ENCODE measurements around the gene WIPF1.
A peak's percentile ranks its signal among the peaks of the same experiment; 100 is the strongest.

Gene WIPF1

DNA sequence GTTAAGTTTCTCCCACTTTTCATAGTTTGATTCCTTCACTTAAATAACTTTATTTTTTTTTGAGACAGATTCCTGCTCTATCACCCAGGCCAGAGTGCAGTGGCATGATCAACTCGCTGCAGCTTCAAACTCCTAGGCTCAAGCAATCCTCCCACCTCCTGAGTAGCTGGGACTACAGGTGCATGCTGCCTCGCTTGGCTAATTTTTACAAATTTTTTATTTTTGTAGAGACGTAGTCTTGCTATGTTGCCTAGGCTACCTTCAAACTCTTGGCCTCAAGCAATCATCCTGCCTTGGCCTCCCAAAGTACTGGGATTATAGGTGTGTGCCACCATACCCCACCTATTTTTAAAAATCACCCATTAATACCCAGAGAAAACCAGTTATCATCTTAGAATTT, 14.2 kb upstream of the WIPF1 start:
- H3K4me2 ChIP-seq (ENCODE audit: low read length): peak overlapping the region; percentile 76
- peaks cover 24% of the 10 kb centered on the region for H3K79me2 ChIP-seq (ENCODE audit: control insufficient read depth, low read length)
- H3F3A ChIP-seq (ENCODE audit: control insufficient read depth, insufficient read depth): peaks cover 12% of the 10 kb centered on the region
- no peaks in the 10 kb centered on the region for H4K20me1 ChIP-seq (ENCODE audit: control insufficient read depth, insufficient read depth, low read depth, low read length)
- H3K27me3 ChIP-seq (ENCODE audit: control insufficient read depth, low read length): no peaks in the 10 kb centered on the region
- peaks cover 7% of the 10 kb centered on the region for H3K36me3 ChIP-seq (ENCODE audit: control insufficient read depth, low read length)
- H3K4me3 ChIP-seq (ENCODE audit: low read length): peak overlapping the region; percentile 59
- no peaks in the 10 kb centered on the region for H3K9me2 ChIP-seq (replicated peaks; ENCODE audit: control insufficient read depth, low read length)
- H3K27ac ChIP-seq (ENCODE audit: low read depth, low read length): peak overlapping the region; percentile 76
- TF ChIP-seq CTCF (IDR thresholded peaks at IDR 0.05; ENCODE audit: low read depth, low read length, poor library complexity, severe bottlenecking) (no peak), EZH2phosphoT487 (IDR thresholded peaks at IDR 0.05; ENCODE audit: borderline replicate concordance, low read length) (no peak)
- H3K9me3 ChIP-seq (ENCODE audit: control insufficient read depth, insufficient read depth, low read length): no peaks in the 10 kb centered on the region
- H3K4me1 ChIP-seq (ENCODE audit: control insufficient read depth, low read length): peaks cover 93% of the 10 kb centered on the region

DNA sequence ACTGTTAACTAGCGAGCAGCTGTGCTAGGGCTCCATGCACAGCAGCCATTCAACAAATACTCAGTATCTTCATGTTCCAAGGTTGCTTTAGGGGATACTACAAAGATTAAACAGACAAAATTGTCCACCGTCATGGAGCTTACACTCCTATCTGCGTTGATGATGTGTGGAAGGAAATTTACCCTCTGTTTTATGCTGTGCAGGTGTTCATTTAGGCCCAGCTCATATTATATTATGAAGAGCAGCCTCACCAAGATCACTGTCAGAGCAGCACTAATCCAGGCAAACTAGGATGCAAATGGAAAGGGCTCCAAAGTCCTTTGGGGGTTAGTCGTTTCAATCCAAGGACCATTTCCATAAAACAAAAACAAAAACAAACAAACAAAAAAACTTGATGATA, 13.4 kb upstream of the WIPF1 start:
- Histone ChIP-seq H3K27ac (ENCODE audit: low read depth, low read length) (peak overlapping the region; percentile 76), H3K36me3 (ENCODE audit: control insufficient read depth, low read length) (peaks cover 7% of the 10 kb centered on the region), H3K4me1 (ENCODE audit: control insufficient read depth, low read length) (peaks cover 94% of the 10 kb centered on the region), H3K4me3 (ENCODE audit: low read length) (peak overlapping the region; percentile 59), H3F3A (ENCODE audit: control insufficient read depth, insufficient read depth) (peaks cover 12% of the 10 kb centered on the region), H3K9me3 (ENCODE audit: control insufficient read depth, insufficient read depth, low read length) (no peaks in the 10 kb centered on the region), H3K9me2 (replicated peaks; ENCODE audit: control insufficient read depth, low read length) (no peaks in the 10 kb centered on the region), H4K20me1 (ENCODE audit: control insufficient read depth, insufficient read depth, low read depth, low read length) (no peaks in the 10 kb centered on the region), H3K27me3 (ENCODE audit: control insufficient read depth, low read length) (no peaks in the 10 kb centered on the region), H3K4me2 (ENCODE audit: low read length) (peak overlapping the region; percentile 76), H3K79me2 (ENCODE audit: control insufficient read depth, low read length) (peaks cover 24% of the 10 kb centered on the region)
- TF ChIP-seq CTCF (IDR thresholded peaks at IDR 0.05; ENCODE audit: low read depth, low read length, poor library complexity, severe bottlenecking) (no peak), EZH2phosphoT487 (IDR thresholded peaks at IDR 0.05; ENCODE audit: borderline replicate concordance, low read length) (no peak)

DNA sequence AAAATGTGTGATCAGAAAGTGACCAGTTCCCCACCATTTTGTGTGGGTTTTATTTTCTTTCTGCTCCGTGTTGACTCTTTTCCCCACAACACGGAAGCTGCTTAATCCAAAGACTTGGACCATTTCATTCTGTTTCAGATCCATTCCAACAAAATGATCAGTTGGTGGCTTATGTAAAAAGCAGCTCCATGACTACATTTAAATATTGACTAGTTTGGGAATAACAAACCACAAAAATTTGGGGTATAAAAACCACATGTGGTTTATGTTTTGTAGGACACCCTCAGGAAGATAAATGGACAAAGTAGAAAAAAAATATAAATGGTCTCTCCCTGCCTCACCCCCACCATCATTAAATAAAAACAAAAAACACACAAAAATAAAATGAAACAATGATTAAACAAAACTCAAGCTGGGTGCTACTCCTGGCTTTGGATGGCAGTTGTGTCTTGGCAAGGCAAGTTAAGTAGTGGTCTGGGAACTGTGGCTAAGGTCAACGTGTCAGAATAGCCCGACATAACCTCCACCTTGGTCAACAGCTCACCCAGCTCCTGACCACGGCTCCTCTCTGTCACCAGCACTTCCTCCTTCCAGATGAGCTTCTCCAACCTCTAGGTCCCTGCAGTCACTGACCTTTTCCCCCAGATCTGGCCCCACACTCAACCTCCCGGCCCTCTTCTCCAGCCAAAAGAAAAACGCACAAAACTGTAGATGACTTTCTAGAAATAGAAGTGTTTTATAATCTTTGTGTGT, 12.8 kb upstream of the WIPF1 start:
- no peaks in the 10 kb centered on the region for H3K9me3 ChIP-seq (ENCODE audit: control insufficient read depth, insufficient read depth, low read length)
- no peak for TF ChIP-seq CTCF (IDR thresholded peaks at IDR 0.05; ENCODE audit: low read depth, low read length, poor library complexity, severe bottlenecking)
- no peak for TF ChIP-seq EZH2phosphoT487 (IDR thresholded peaks at IDR 0.05; ENCODE audit: borderline replicate concordance, low read length)
- peak overlapping the region; percentile 76 for H3K27ac ChIP-seq (ENCODE audit: low read depth, low read length)
- peaks cover 7% of the 10 kb centered on the region for H3K36me3 ChIP-seq (ENCODE audit: control insufficient read depth, low read length)
- peaks cover 94% of the 10 kb centered on the region for H3K4me1 ChIP-seq (ENCODE audit: control insufficient read depth, low read length)
- H4K20me1 ChIP-seq (ENCODE audit: control insufficient read depth, insufficient read depth, low read depth, low read length): no peaks in the 10 kb centered on the region
- H3K79me2 ChIP-seq (ENCODE audit: control insufficient read depth, low read length): peaks cover 24% of the 10 kb centered on the region
- H3K9me2 ChIP-seq (replicated peaks; ENCODE audit: control insufficient read depth, low read length): no peaks in the 10 kb centered on the region
- peak overlapping the region; percentile 59 for H3K4me3 ChIP-seq (ENCODE audit: low read length)
- no peaks in the 10 kb centered on the region for H3K27me3 ChIP-seq (ENCODE audit: control insufficient read depth, low read length)
- H3K4me2 ChIP-seq (ENCODE audit: low read length): peak overlapping the region; percentile 76
- peaks cover 12% of the 10 kb centered on the region for H3F3A ChIP-seq (ENCODE audit: control insufficient read depth, insufficient read depth)
